ENCODE measurements around the gene PVALEF. TPM values are rescaled to one million over a fixed set of nuclear protein-coding genes. Genes with fewer than 3 reads are reported as not detected.

Gene PVALEF
- total RNA-seq, 4 donors from 2014 or later: not detected

- Histone ChIP-seq H3K36me3 (no peaks in the 10 kb centered on the region), H3K4me1 (no peaks in the 10 kb centered on the region), H3K27ac (no peak overlapping the region), H3K4me3 (no peak overlapping the region), H3K9me3 (no peaks in the 10 kb centered on the region), H3K27me3 (no peaks in the 10 kb centered on the region)
- in situ Hi-C loops (cut with MboI; ENCODE audit: low sequenced_read_pairs in 4 of 4) (no loop called here), intact Hi-C loops (cut with DNase I; ENCODE audit: low total_unique reads) (no loop called here)
- ATAC-seq: no peak
- TF ChIP-seq CTCF (IDR thresholded peaks at IDR 0.05 in 4 of 5, conservative IDR thresholded peaks at IDR 0.05 in 1 of 5) (no peak), POLR2A (IDR thresholded peaks at IDR 0.05) (no peak)
- no peak for DNase-seq
Observed at GRCh38 chr17:81193470-81194224, 28.3 kb downstream of the PVALEF start.

GRCh38 chr17:81194225-81194760, 29.0 kb downstream of the PVALEF start:
- Histone ChIP-seq H3K27ac (no peak overlapping the region), H3K4me1 (no peaks in the 10 kb centered on the region), H3K4me3 (no peak overlapping the region), H3K27me3 (no peaks in the 10 kb centered on the region), H3K36me3 (no peaks in the 10 kb centered on the region), H3K9me3 (no peaks in the 10 kb centered on the region)
- TF ChIP-seq POLR2A (IDR thresholded peaks at IDR 0.05) (no peak), CTCF (IDR thresholded peaks at IDR 0.05 in 4 of 5, conservative IDR thresholded peaks at IDR 0.05 in 1 of 5) (no peak)
- DNase-seq: no peak
- ATAC-seq: no peak
- intact Hi-C loops (cut with DNase I; ENCODE audit: low total_unique reads): no loop called here
- in situ Hi-C loops (cut with MboI; ENCODE audit: low sequenced_read_pairs in 4 of 4): no loop called here

GRCh38 chr17:81194941-81195901, 29.9 kb downstream of the PVALEF start:
- H3K36me3 ChIP-seq: no peaks in the 10 kb centered on the region
- in situ Hi-C loops (cut with MboI; ENCODE audit: low sequenced_read_pairs in 4 of 4): no loop called here

GRCh38 chr17:81195941-81196495, 30.7 kb downstream of the PVALEF start:
- no peak overlapping the region for H3K27ac ChIP-seq
- H3K9me3 ChIP-seq: no peaks in the 10 kb centered on the region
- in situ Hi-C loops (cut with MboI; ENCODE audit: low sequenced_read_pairs in 4 of 4) (no loop called here), intact Hi-C loops (cut with DNase I; ENCODE audit: low total_unique reads) (no loop called here)
- ATAC-seq: no peak
- H3K4me3 ChIP-seq: no peak overlapping the region
- DNase-seq: no peak
- no peaks in the 10 kb centered on the region for H3K36me3 ChIP-seq
- TF ChIP-seq CTCF (IDR thresholded peaks at IDR 0.05 in 4 of 5, conservative IDR thresholded peaks at IDR 0.05 in 1 of 5) (no peak), POLR2A (IDR thresholded peaks at IDR 0.05) (no peak)
- no peaks in the 10 kb centered on the region for H3K27me3 ChIP-seq
- no peaks in the 10 kb centered on the region for H3K4me1 ChIP-seq

More at GRCh38 chr17:81194941-81195901, 29.9 kb downstream of the PVALEF start:
- Histone ChIP-seq H3K27ac (no peak overlapping the region), H3K4me3 (no peak overlapping the region), H3K27me3 (no peaks in the 10 kb centered on the region), H3K4me1 (no peaks in the 10 kb centered on the region), H3K9me3 (no peaks in the 10 kb centered on the region)
- intact Hi-C loops (cut with DNase I; ENCODE audit: low total_unique reads): no loop called here
- TF ChIP-seq POLR2A (IDR thresholded peaks at IDR 0.05): no peak
- no peak for TF ChIP-seq CTCF (IDR thresholded peaks at IDR 0.05 in 4 of 5, conservative IDR thresholded peaks at IDR 0.05 in 1 of 5)
- no peak for DNase-seq
- no peak for ATAC-seq
